ENCODE data around the gene CYP11A1.

CYP11A1 gene

DNA sequence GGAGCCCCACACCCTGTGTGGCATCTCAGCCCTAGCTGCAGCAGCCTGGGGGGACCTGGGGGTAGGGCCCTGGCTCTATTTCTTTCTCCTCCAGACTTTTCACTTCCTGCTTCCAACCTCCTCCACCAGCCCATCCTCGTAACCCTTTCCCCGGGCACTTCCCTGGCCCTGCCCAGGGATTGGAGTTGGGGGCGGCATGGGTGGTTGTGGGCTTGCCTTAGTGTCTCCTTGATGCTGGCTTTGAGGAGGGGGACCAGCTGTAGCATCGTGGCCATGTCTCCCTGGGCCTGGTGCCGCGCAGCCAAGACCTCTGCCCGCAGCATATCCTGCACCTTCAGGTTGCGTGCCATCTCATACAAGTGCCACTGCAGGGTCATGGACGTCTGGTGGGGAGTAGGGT lies 28.1 kb downstream of the CYP11A1 start:
- no peak for TF ChIP-seq POU2F2 (IDR thresholded peaks at IDR 0.05; ENCODE audit: low read depth, low read length)
- TF ChIP-seq POLR2AphosphoS5 (IDR thresholded peaks at IDR 0.05; ENCODE audit: low read depth, low read length): no peak
- no peak for TF ChIP-seq TAF1 (IDR thresholded peaks at IDR 0.05; ENCODE audit: low read depth, low read length)
- no peak for TF ChIP-seq POLR2A (IDR thresholded peaks at IDR 0.05; ENCODE audit: low read depth, low read length)
- no peak for TF ChIP-seq PAX5 (IDR thresholded peaks at IDR 0.05; ENCODE audit: insufficient read depth, low read length, severe bottlenecking)
- TF ChIP-seq SPI1 (IDR thresholded peaks at IDR 0.05; ENCODE audit: low read depth, low read length): no peak
- DNase-seq (ENCODE audit: insufficient read length, low spot score) (no peak), FAIRE-seq (no peak)

- no peak for TF ChIP-seq POU2F2 (IDR thresholded peaks at IDR 0.05; ENCODE audit: low read depth, low read length)
- TF ChIP-seq PAX5 (IDR thresholded peaks at IDR 0.05; ENCODE audit: insufficient read depth, low read length, severe bottlenecking): no peak
- no peak for TF ChIP-seq POLR2A (IDR thresholded peaks at IDR 0.05; ENCODE audit: low read depth, low read length)
- DNase-seq (ENCODE audit: insufficient read length, low spot score) (no peak), FAIRE-seq (no peak)
These were observed 28.8 kb downstream of the CYP11A1 start for GRCh38 chr15:74338676-74339075.

DNA sequence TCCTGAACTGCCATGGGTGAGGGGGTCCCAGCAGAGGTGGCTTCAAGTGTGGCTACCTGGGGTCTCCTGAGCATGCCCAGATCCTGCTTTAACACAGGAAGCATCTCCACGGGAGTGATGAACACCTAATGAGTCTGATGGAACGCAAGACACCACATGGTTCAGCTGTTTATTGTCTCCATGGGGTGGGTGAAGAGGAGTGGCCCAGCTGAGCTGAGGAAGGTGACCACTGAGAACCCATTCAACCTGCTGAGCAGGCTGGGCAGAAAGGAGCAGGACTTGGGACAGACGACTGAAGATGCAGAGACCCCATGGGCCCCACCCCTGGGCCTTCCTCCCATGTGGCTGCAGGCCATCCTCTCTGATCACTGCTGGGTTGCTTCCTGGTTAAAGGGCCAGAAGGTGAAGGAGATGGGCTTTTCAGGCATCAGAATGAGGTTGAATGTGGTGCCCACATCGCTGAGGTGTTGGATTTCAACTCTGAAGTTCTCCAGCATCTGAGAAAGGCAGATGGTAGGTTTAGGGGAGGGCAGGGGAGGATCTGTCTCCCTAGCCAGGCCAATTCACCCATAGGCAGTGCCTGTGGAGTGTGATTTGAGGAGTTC lies 29.7 kb downstream of the CYP11A1 start:
- FAIRE-seq (no peak), DNase-seq (ENCODE audit: insufficient read length, low spot score) (no peak)
- TF ChIP-seq POLR2AphosphoS5 (IDR thresholded peaks at IDR 0.05; ENCODE audit: low read depth, low read length): no peak
- TF ChIP-seq POLR2A (IDR thresholded peaks at IDR 0.05; ENCODE audit: low read depth, low read length): no peak
- no peak for TF ChIP-seq TAF1 (IDR thresholded peaks at IDR 0.05; ENCODE audit: low read depth, low read length)
- no peak for TF ChIP-seq SPI1 (IDR thresholded peaks at IDR 0.05; ENCODE audit: low read depth, low read length)
- no peak for TF ChIP-seq PAX5 (IDR thresholded peaks at IDR 0.05; ENCODE audit: insufficient read depth, low read length, severe bottlenecking)
- TF ChIP-seq POU2F2 (IDR thresholded peaks at IDR 0.05; ENCODE audit: low read depth, low read length): no peak

- no peak for DNase-seq (ENCODE audit: insufficient read length, low spot score)
- no peak for FAIRE-seq
- no peak for TF ChIP-seq TAF1 (IDR thresholded peaks at IDR 0.05; ENCODE audit: low read depth, low read length)
- no peak for TF ChIP-seq POLR2A (IDR thresholded peaks at IDR 0.05; ENCODE audit: low read depth, low read length)
- no peak for TF ChIP-seq PAX5 (IDR thresholded peaks at IDR 0.05; ENCODE audit: insufficient read depth, low read length, severe bottlenecking)
- TF ChIP-seq SPI1 (IDR thresholded peaks at IDR 0.05; ENCODE audit: low read depth, low read length): no peak
- TF ChIP-seq POLR2AphosphoS5 (IDR thresholded peaks at IDR 0.05; ENCODE audit: low read depth, low read length): no peak
- TF ChIP-seq POU2F2 (IDR thresholded peaks at IDR 0.05; ENCODE audit: low read depth, low read length): no peak
These were observed 30.3 kb downstream of the CYP11A1 start for GRCh38 chr15:74337146-74337545.

DNA sequence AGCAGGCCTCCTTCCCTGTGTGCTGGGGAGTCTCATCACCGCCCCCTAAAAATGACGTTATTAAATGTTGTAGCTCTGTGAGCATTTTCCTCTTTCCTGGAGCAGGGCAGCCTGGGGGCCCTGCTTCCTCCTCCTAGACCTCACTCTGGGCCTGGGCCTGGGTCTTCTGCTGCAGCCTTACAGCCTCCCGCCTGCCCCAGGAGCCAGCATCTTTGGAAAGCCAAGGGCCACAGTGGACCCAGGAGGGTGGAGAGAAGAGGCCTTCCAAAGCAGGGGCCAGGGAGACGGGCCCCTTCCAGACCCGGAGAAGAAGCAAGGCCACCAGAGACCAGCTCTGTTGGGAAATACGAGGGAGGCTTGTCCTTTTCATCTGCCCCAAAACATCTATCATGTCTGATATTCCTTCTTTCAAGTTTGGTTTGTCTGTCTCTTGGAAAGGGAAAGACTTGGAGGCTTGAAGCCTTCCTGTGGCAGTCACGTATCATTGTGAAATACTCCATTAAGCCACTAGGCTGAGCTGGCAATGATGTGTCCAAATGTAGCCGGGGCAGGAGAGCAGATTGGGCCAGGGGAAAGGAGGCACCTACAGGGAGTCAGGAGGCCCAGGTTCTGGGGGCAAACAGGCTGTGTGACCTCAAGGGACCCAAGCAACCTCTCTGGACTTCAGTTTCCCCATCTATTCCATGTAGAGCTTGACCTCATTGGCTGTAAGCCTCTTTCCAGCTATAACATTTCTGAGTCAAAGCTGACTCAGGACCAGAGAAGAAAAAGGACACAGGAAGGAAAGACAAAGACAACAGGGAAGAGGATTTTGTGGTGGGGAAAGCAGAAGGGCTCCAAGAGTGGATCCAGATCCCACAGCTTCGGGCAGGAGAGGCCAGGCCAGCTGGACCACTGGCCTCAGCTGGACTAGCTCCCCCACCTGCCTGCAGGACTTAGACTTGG lies 31.1 kb downstream of the CYP11A1 start:
- DNase-seq (ENCODE audit: insufficient read length, low spot score) (no peak), FAIRE-seq (no peak)
- no peak for TF ChIP-seq TAF1 (IDR thresholded peaks at IDR 0.05; ENCODE audit: low read depth, low read length)
- no peak for TF ChIP-seq SPI1 (IDR thresholded peaks at IDR 0.05; ENCODE audit: low read depth, low read length)
- TF ChIP-seq POLR2AphosphoS5 (IDR thresholded peaks at IDR 0.05; ENCODE audit: low read depth, low read length): no peak
- TF ChIP-seq PAX5 (IDR thresholded peaks at IDR 0.05; ENCODE audit: insufficient read depth, low read length, severe bottlenecking): no peak
- TF ChIP-seq POU2F2 (IDR thresholded peaks at IDR 0.05; ENCODE audit: low read depth, low read length): no peak
- no peak for TF ChIP-seq POLR2A (IDR thresholded peaks at IDR 0.05; ENCODE audit: low read depth, low read length)

DNA sequence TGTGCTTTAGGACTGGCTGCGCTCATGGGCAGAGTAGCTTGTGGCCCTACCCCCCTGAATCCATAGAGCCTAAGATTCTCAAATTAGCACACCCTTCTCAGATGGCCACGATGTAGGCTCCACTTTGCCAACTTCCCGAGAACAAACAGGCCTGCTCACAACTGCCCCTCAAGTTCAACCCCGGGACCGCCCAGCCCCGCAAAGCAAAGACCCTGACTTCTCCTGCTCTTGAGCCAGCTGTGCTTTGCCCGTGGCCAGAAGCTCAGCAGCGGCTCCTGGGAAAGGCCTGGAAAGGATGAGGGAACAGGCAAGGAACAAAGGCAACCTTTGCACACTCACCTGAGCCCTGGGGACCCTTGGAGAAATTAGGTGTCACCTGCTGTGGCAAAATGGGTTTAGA lies 32.0 kb downstream of the CYP11A1 start:
- FAIRE-seq: no peak
- no peak for DNase-seq (ENCODE audit: insufficient read length, low spot score)
- TF ChIP-seq TAF1 (IDR thresholded peaks at IDR 0.05; ENCODE audit: low read depth, low read length): no peak
- TF ChIP-seq POLR2A (IDR thresholded peaks at IDR 0.05; ENCODE audit: low read depth, low read length): no peak
- TF ChIP-seq PAX5 (IDR thresholded peaks at IDR 0.05; ENCODE audit: insufficient read depth, low read length, severe bottlenecking): no peak
- TF ChIP-seq POLR2AphosphoS5 (IDR thresholded peaks at IDR 0.05; ENCODE audit: low read depth, low read length): no peak
- TF ChIP-seq POU2F2 (IDR thresholded peaks at IDR 0.05; ENCODE audit: low read depth, low read length): no peak
- no peak for TF ChIP-seq SPI1 (IDR thresholded peaks at IDR 0.05; ENCODE audit: low read depth, low read length)

DNA sequence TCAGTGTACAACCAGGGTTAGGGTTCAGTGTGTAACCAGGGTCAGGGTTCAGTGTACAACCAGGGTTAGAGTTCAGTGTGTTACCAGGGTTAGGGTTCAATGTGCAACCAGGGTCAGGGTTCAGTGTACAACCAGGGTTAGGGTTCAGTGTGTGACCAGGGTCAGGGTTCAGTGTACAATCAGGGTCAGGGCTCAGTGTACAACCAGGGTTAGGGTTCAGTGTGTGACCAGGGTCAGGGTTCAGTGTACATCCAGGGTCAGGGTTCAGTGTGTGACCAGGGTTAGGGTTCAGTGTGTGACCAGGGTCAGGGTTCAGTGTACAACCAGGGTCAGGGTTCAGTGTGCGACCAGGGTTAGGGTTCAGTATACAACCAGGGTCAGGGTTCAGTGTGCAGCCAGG lies 33.3 kb downstream of the CYP11A1 start:
- no peak for TF ChIP-seq POLR2AphosphoS5 (IDR thresholded peaks at IDR 0.05; ENCODE audit: low read depth, low read length)
- TF ChIP-seq SPI1 (IDR thresholded peaks at IDR 0.05; ENCODE audit: low read depth, low read length): no peak
- TF ChIP-seq TAF1 (IDR thresholded peaks at IDR 0.05; ENCODE audit: low read depth, low read length): no peak
- no peak for TF ChIP-seq POU2F2 (IDR thresholded peaks at IDR 0.05; ENCODE audit: low read depth, low read length)
- no peak for TF ChIP-seq PAX5 (IDR thresholded peaks at IDR 0.05; ENCODE audit: insufficient read depth, low read length, severe bottlenecking)
- TF ChIP-seq POLR2A (IDR thresholded peaks at IDR 0.05; ENCODE audit: low read depth, low read length): no peak
- DNase-seq (ENCODE audit: insufficient read length, low spot score): no peak
- peak; percentile 65 for FAIRE-seq

DNA sequence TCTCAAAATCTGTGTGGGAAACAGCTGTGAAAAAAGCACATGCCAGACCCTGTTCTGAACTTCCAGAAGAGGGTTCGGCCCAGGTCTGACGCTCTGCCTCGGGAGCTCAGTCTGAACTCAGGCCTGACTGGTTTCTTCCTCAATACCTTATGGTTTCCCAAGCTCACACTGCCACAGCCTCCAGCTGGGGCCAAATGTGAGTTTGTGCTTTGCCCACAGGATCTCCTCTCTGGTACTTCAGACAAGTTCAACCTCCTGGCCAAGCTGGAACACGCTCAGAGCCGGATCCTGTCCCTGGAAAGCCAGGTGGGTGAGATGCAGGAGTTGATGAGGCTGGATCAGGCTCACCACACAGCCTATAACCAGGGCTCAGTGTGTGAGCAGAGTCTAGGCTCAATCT lies 33.8 kb downstream of the CYP11A1 start:
- DNase-seq (ENCODE audit: insufficient read length, low spot score) (no peak), FAIRE-seq (no peak)
- TF ChIP-seq TAF1 (IDR thresholded peaks at IDR 0.05; ENCODE audit: low read depth, low read length) (no peak), POU2F2 (IDR thresholded peaks at IDR 0.05; ENCODE audit: low read depth, low read length) (no peak), POLR2AphosphoS5 (IDR thresholded peaks at IDR 0.05; ENCODE audit: low read depth, low read length) (no peak), SPI1 (IDR thresholded peaks at IDR 0.05; ENCODE audit: low read depth, low read length) (no peak), PAX5 (IDR thresholded peaks at IDR 0.05; ENCODE audit: insufficient read depth, low read length, severe bottlenecking) (no peak), POLR2A (IDR thresholded peaks at IDR 0.05; ENCODE audit: low read depth, low read length) (no peak)

DNA sequence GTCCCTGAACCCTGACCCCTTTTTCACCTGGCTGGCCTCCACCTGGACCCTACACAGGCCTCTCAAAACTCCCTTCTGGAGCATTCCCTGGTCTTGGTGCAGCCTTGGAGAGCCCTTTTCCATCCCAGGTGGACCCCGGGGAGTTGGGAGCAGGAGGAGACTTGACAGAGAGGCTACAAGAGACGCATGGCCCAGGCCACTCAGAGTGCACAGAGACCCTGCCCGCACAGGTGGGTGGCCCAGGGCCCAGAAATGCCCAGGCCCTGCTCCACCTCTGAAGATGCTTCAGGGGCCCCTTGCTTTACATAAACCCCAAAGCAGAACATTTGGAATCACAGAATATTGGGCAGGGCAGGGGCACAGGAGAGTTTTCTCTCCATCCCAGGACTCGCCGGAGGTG lies 34.4 kb downstream of the CYP11A1 start:
- FAIRE-seq (no peak), DNase-seq (ENCODE audit: insufficient read length, low spot score) (no peak)
- TF ChIP-seq SPI1 (IDR thresholded peaks at IDR 0.05; ENCODE audit: low read depth, low read length) (no peak), POLR2A (IDR thresholded peaks at IDR 0.05; ENCODE audit: low read depth, low read length) (no peak), PAX5 (IDR thresholded peaks at IDR 0.05; ENCODE audit: insufficient read depth, low read length, severe bottlenecking) (no peak), TAF1 (IDR thresholded peaks at IDR 0.05; ENCODE audit: low read depth, low read length) (no peak), POLR2AphosphoS5 (IDR thresholded peaks at IDR 0.05; ENCODE audit: low read depth, low read length) (no peak), POU2F2 (IDR thresholded peaks at IDR 0.05; ENCODE audit: low read depth, low read length) (no peak)
